Raji (cell line): Measurements from ENCODE around the gene CSK.

Experiments used
- POLR2A ChIP-seq: IDR thresholded peaks from 2 replicates; pipeline ENCODE4 v1.6.1; 2011; ENCODE audit warnings: low read depth, low read length, control low read depth; ENCODE audit not compliant: insufficient read depth

Gene CSK

GRCh38 chr15:74790080-74790916 lies 8.4 kb downstream of the CSK start:
- 0 out of 2 replicates have a peak, but pooled peaks have one; percentile 15 for TF ChIP-seq POLR2A

GRCh38 chr15:74791007-74791406 lies 9.1 kb downstream of the CSK start:
- TF ChIP-seq POLR2A: no peak

- no peak for TF ChIP-seq POLR2A
Measured at GRCh38 chr15:74791667-74792066, 9.8 kb downstream of the CSK start.

- TF ChIP-seq POLR2A: no peak
Measured at GRCh38 chr15:74792227-74793016, 10.5 kb downstream of the CSK start.

- no peak for TF ChIP-seq POLR2A
Measured at GRCh38 chr15:74793135-74794028, 11.5 kb downstream of the CSK start.

GRCh38 chr15:74794248-74794969 lies 12.5 kb downstream of the CSK start:
- no peak for TF ChIP-seq POLR2A

- no peak for TF ChIP-seq POLR2A
Measured at GRCh38 chr15:74794970-74795349, 13.1 kb downstream of the CSK start.

GRCh38 chr15:74795966-74796625 lies 14.2 kb downstream of the CSK start:
- TF ChIP-seq POLR2A: no peak

- TF ChIP-seq POLR2A: no peak
Measured at GRCh38 chr15:74798388-74799254, 16.7 kb downstream of the CSK start.

GRCh38 chr15:74799255-74799855 lies 17.5 kb downstream of the CSK start:
- TF ChIP-seq POLR2A: 0 out of 2 replicates have a peak, but pooled peaks have one; percentile 29

GRCh38 chr15:74799856-74800558 lies 18.1 kb downstream of the CSK start:
- no peak for TF ChIP-seq POLR2A

GRCh38 chr15:74800559-74801094 lies 18.7 kb downstream of the CSK start:
- no peak for TF ChIP-seq POLR2A
